ENCODE results near the gene CERS4. TPM values are rescaled to one million over a fixed set of nuclear protein-coding genes. Genes with fewer than 3 reads are reported as not detected.

CERS4 gene
- total RNA-seq, 1 donor from 2014 or later = 16.7 TPM

DNA sequence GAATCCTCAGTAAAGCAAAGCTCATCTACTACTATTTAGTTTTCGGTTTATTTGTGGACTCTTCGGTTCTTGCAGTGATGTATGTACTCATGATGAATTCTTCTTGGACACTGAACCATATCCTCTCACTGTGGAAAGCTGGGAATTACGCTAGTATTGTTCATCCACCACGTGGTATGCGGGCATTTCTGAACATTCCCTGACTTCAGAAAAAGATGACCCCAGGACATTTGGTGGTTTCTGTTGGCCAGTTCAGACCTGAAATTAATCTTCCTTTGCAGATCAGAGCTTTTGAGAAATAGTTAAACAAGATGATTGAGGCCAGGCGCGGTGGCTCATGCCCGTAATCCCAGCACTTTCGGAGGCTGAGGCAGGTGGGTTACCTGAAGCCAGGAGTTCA is 34.5 kb upstream of the CERS4 start:
- no peaks in the 10 kb centered on the region for H3K36me3 Mint-ChIP-seq (ENCODE audit: unreplicated experiment)
- TF ChIP-seq, protein P1, sequence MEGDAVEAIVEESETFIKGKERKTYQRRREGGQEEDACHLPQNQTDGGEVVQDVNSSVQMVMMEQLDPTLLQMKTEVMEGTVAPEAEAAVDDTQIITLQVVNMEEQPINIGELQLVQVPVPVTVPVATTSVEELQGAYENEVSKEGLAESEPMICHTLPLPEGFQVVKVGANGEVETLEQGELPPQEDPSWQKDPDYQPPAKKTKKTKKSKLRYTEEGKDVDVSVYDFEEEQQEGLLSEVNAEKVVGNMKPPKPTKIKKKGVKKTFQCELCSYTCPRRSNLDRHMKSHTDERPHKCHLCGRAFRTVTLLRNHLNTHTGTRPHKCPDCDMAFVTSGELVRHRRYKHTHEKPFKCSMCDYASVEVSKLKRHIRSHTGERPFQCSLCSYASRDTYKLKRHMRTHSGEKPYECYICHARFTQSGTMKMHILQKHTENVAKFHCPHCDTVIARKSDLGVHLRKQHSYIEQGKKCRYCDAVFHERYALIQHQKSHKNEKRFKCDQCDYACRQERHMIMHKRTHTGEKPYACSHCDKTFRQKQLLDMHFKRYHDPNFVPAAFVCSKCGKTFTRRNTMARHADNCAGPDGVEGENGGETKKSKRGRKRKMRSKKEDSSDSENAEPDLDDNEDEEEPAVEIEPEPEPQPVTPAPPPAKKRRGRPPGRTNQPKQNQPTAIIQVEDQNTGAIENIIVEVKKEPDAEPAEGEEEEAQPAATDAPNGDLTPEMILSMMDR (IDR thresholded peaks at IDR 0.05) = no peak
- H3K4me3 Mint-ChIP-seq (ENCODE audit: unreplicated experiment) = no peak overlapping the region
- no peaks in the 10 kb centered on the region for H3K9me3 Mint-ChIP-seq (ENCODE audit: unreplicated experiment)
- DNase-seq (ENCODE audit: extremely low spot score, unreplicated experiment) = no peak
- H3K27ac Mint-ChIP-seq (ENCODE audit: unreplicated experiment) = no peak overlapping the region
- H3K4me1 Mint-ChIP-seq (ENCODE audit: unreplicated experiment) = no peaks in the 10 kb centered on the region
- H3K27me3 Mint-ChIP-seq (ENCODE audit: unreplicated experiment) = peaks cover 3% of the 10 kb centered on the region

DNA sequence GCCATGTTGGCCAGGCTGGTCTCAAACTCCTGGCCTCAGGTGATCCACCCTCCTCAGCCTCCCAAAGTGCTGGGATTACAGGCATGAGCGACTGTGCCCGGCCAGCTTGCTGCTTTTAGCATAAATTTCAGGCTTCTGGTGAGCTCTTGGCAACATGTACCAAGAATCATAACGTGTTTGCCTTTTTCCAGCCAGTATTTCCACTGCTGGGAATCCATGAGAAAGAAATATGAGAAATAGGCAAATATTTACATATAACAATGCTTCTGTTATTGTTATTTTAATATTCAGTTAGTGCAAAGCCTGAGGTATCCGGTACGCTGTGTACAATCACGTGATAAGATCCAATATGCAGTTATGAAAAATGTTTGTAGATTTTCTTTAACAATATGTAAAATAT is 29.2 kb upstream of the CERS4 start:
- Mint-ChIP-seq H3K36me3 (ENCODE audit: unreplicated experiment) (no peaks in the 10 kb centered on the region), H3K27me3 (ENCODE audit: unreplicated experiment) (peaks cover 3% of the 10 kb centered on the region), H3K9me3 (ENCODE audit: unreplicated experiment) (no peaks in the 10 kb centered on the region), H3K27ac (ENCODE audit: unreplicated experiment) (no peak overlapping the region), H3K4me1 (ENCODE audit: unreplicated experiment) (no peaks in the 10 kb centered on the region), H3K4me3 (ENCODE audit: unreplicated experiment) (no peak overlapping the region)
- TF ChIP-seq, protein P1 (IDR thresholded peaks at IDR 0.05) = no peak
- DNase-seq (ENCODE audit: extremely low spot score, unreplicated experiment) = no peak

DNA sequence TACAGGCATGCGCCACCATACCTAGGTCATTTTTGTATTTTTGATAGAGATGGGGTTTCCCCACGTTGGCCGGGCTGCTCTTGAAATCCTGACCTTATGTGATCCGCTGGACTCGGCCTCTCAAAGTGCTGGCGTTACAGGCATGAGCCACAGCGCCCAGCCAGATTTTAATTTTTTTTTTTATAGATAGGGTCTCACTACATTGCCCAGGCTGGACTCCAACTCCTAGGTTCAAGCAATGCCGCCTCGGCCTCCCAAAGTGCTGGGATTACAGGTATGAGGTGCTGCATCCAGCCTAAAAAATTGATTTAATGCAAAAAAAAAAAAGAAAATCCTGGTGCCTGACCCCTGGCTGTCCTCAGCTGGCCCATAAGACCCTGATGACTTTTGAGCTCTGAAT is 24.9 kb upstream of the CERS4 start:
- no peak overlapping the region for H3K27ac Mint-ChIP-seq (ENCODE audit: unreplicated experiment)
- H3K36me3 Mint-ChIP-seq (ENCODE audit: unreplicated experiment) = no peaks in the 10 kb centered on the region

DNA sequence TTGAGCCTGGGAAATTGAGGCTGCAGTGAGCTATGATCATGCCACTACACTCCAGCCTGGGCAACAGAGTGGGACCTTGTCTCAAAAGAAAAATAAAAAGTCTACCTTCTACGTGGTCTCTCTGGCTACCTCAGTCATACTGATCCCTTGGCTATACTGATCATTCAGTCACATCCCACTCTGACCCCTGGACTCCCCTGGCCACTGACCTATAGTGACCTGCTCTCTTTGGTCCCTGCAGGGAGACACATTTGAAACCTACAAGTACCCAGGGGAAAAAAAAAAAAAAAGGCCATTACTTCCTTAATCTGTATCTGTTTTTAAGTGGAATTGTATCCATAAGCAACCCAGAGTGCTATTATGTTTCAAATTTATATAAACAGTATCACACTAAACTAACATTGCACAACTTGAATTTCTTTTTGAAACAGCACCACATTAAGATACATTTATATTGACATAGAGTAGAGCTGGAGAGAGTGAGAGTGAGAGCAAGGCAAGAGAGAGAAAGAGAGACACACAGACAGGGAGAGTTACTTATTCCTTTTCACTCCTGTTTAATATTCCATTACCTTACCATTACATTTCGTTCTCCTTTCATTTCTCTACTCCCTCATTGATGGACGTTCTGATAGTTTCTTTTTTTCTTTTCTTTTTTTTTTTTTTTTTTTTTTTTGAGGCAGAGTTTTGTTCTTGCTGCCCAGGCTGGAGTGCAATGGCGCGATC is 23.7 kb upstream of the CERS4 start:
- TF ChIP-seq, protein P1 (IDR thresholded peaks at IDR 0.05) = no peak
- H3K27me3 Mint-ChIP-seq (ENCODE audit: unreplicated experiment) = peaks cover 7% of the 10 kb centered on the region
- no peaks in the 10 kb centered on the region for H3K36me3 Mint-ChIP-seq (ENCODE audit: unreplicated experiment)
- no peak overlapping the region for H3K4me3 Mint-ChIP-seq (ENCODE audit: unreplicated experiment)
- no peak overlapping the region for H3K27ac Mint-ChIP-seq (ENCODE audit: unreplicated experiment)
- no peak for DNase-seq (ENCODE audit: extremely low spot score, unreplicated experiment)
- no peaks in the 10 kb centered on the region for H3K4me1 Mint-ChIP-seq (ENCODE audit: unreplicated experiment)
- H3K9me3 Mint-ChIP-seq (ENCODE audit: unreplicated experiment) = no peaks in the 10 kb centered on the region

More for the DNA sequence above, 24.9 kb upstream of the CERS4 start:
- no peak for DNase-seq (ENCODE audit: extremely low spot score, unreplicated experiment)
- Mint-ChIP-seq H3K9me3 (ENCODE audit: unreplicated experiment) (no peaks in the 10 kb centered on the region), H3K4me1 (ENCODE audit: unreplicated experiment) (no peaks in the 10 kb centered on the region), H3K27me3 (ENCODE audit: unreplicated experiment) (peaks cover 7% of the 10 kb centered on the region), H3K4me3 (ENCODE audit: unreplicated experiment) (no peak overlapping the region)
- TF ChIP-seq, protein P1 (IDR thresholded peaks at IDR 0.05) = no peak

DNA sequence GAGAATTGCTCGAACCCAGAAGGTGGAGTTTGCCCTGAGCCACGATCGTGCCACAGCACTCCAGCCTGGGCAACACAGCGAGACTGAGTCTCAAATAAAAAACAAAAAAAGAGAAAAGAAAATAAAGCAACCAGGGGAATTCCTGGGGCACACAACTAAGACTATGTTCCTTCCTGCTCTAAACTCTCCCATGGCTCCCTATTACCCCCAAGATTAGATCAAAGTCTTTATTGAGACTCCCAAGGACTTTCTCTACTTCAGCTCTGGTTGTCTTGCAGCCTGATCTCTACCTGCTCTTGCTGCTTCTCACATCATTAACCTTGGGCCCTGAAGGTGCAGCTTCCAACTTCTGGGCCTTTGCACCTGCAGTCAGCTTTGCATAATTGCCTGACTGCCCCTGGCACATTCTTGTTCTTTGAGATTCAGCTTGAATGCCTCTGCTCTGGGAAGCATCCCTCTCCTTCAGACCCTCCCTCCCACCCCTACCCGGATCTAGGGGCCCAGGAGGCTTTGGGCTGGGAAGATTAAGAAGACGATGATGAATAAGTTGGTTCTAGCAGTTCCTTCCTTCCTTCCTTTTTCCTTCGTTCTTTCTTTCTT is 16.8 kb upstream of the CERS4 start:
- no peak for DNase-seq (ENCODE audit: extremely low spot score, unreplicated experiment)
- Mint-ChIP-seq H3K4me3 (ENCODE audit: unreplicated experiment) (no peak overlapping the region), H3K9me3 (ENCODE audit: unreplicated experiment) (no peaks in the 10 kb centered on the region), H3K27ac (ENCODE audit: unreplicated experiment) (no peak overlapping the region), H3K36me3 (ENCODE audit: unreplicated experiment) (no peaks in the 10 kb centered on the region), H3K27me3 (ENCODE audit: unreplicated experiment) (peaks cover 3% of the 10 kb centered on the region), H3K4me1 (ENCODE audit: unreplicated experiment) (peaks cover 3% of the 10 kb centered on the region)
- TF ChIP-seq, protein P1 (IDR thresholded peaks at IDR 0.05) = no peak
